Spinal cord (tissue), 10 donors: ENCODE results near the gene GNRH2. TPM values are rescaled to one million over a fixed set of nuclear protein-coding genes. Genes with fewer than 3 reads are reported as not detected.

Experiments used
- DNase-seq, 6 donors: peaks; one replicate each; pipeline versions ENCODE4 v3.0.0 to v3.0.0-alpha.2; 2013 to 2015; ENCODE audit warnings: low spot score in 6 of 6, low read depth in 4 of 6
- H3K27ac ChIP-seq: one replicate; pipeline ENCODE4 v1.5.1; 2013; ENCODE audit warnings: low read depth, low read length, control low read depth
- H3K27me3 ChIP-seq: one replicate; pipeline ENCODE4 v1.6.1; 2013; ENCODE audit warnings: low read length; ENCODE audit not compliant: control insufficient read depth, insufficient read depth
- H3K36me3 ChIP-seq: one replicate; pipeline ENCODE4 v1.6.1; 2013; ENCODE audit warnings: low read length; ENCODE audit not compliant: control insufficient read depth, insufficient read depth
- H3K4me1 ChIP-seq: one replicate; pipeline ENCODE4 v1.6.1; 2013; ENCODE audit warnings: low read length; ENCODE audit not compliant: control insufficient read depth, insufficient read depth
- H3K4me3 ChIP-seq: one replicate; pipeline ENCODE4 v1.5.1; 2013; ENCODE audit warnings: low read depth, low read length, control low read depth
- H3K9me3 ChIP-seq: one replicate; pipeline ENCODE4 v1.6.1; 2013; ENCODE audit warnings: low read length; ENCODE audit not compliant: control insufficient read depth, insufficient read depth
- WGBS: methylation state at CpG from one replicate; pipeline ENCODE4 v1.1.5; 2013; ENCODE audit warnings: missing lambda C conversion rate; ENCODE audit not compliant: insufficient coverage; 5-methylcytosine and 5-hydroxymethylcytosine counted together
- long read RNA-seq, 4 donors: transcript quantifications; one replicate each; lab custom pipeline, GENCODE V29; 2026
- polyA plus RNA-seq, 2 donors: library from polyadenylated mRNA; unstranded; fragments of 120-200 nt; gene quantifications; one replicate each; pipeline ENCODE4 v1.2.1, GENCODE V29; 2013; ENCODE audit not compliant: insufficient read length in 2 of 2
- total RNA-seq, 2 donors: library from RNA; depleted of rRNA in 1 of 2; stranded (reverse); fragments of 120-200 nt in 1 of 2; fragments of >200 nt in 1 of 2; gene quantifications; one replicate each; pipeline versions ENCODE4 v1.2.3 to v1.2.4, GENCODE V29; 2013 to 2014
- donor health status: healthy.

The GNRH2 gene, protein sequence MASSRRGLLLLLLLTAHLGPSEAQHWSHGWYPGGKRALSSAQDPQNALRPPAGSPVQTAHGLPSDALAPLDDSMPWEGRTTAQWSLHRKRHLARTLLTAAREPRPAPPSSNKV
- total RNA-seq (under 1 TPM in 1 of 2 donors, not detected in 1; 0.44 TPM), polyA plus RNA-seq (1 to 10 TPM in 1 of 2 donors, under 1 TPM in 1; 0.68 to 1.8 TPM)
- long read RNA-seq, donor 1: 0 reads
- long read RNA-seq, donor 2, partial matches to known transcripts: 0 of 1 reads
- long read RNA-seq, donor 2, other reads (novel, unspliced or antisense): 0 of 1 reads
- long read RNA-seq, donor 3: 0 reads
- long read RNA-seq, donor 4: 0 reads

DNA sequence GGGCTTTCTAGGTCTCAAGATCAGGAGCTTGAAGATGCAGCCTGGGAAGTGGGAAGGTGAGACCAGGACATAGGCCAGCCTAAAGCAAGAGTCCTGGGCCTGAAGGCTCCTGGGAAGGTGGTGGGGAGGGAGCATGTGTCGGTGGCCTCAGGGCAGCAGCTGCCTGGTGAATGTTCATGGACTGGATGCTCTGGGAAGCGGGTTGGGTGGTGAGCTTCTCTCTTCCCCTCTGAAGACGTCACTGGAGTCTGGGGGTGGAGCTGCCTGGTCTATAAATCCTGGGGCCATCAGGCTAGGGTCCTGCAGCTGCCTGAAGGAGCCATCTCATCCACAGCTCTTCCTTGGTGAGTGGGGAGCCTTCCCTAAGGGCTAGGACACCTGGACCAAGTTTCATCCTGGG is at the start of gene GNRH2:
GNRH2 (plus strand) TSS at position 301 of the 400 bp plus-strand sequence. CDS start 793 bp downstream, outside the sequence.
- 90% methylated on average over 2 of the region's 3 CpGs for WGBS
- H3K27me3 ChIP-seq: no peaks in the 10 kb centered on the region
- peaks cover 56% of the 10 kb centered on the region for H3K36me3 ChIP-seq
- no peak within 1 kb of the TSS for H3K4me3 ChIP-seq
- peak within 1 kb of the TSS; percentile 71 for H3K27ac ChIP-seq
- peaks cover 31% of the 10 kb centered on the region for H3K4me1 ChIP-seq
- DNase-seq: no peak
- no peaks in the 10 kb centered on the region for H3K9me3 ChIP-seq

DNA sequence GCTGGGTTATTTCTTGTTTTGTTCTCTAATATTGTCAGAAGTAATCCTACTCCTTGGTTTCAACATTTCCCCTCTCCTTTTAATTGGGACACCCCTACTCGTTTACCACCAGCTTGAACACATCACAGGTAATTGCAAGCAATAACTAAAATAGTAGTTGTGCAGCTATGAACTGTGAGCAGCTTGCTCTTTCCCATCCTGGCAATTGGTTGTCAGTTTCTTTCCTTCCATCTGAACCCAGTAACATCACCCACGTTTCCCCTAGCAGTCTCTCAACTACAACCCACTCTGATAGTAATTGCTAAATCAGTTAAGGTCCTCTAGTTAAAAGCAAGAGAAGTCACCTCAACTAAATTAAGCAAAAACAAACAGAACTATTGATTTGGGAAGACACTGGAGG is 47.6 kb upstream of the GNRH2 start:
- no CpG with 5 or more reads among the region's 2 CpGs for WGBS
- H3K9me3 ChIP-seq: no peaks in the 10 kb centered on the region
- DNase-seq: no peak
- H3K4me1 ChIP-seq: no peaks in the 10 kb centered on the region
- H3K4me3 ChIP-seq: no peak overlapping the region
- peaks cover 38% of the 10 kb centered on the region for H3K36me3 ChIP-seq
- H3K27me3 ChIP-seq: no peaks in the 10 kb centered on the region
- no peak overlapping the region for H3K27ac ChIP-seq

DNA sequence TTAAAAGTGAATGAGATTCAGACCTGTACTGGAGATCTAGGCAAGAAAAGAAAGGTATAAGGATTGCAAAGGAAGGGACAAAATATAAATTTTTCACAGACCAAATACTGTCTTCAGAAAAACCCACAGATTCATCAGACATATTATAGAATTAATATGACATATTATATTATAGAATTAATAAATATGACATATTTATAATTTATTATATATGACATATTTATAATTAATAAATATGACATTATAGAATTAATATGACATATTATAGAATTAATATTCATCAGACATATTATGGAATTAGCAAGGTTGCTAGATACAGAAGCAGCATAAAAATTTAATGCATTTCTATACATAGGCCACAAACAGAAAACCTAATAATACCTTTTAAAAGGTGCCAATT is 44.7 kb upstream of the GNRH2 start:
- Histone ChIP-seq H3K27me3 (no peaks in the 10 kb centered on the region), H3K27ac (no peak overlapping the region), H3K36me3 (peaks cover 23% of the 10 kb centered on the region), H3K9me3 (no peaks in the 10 kb centered on the region), H3K4me1 (no peaks in the 10 kb centered on the region), H3K4me3 (no peak overlapping the region)
- no peak for DNase-seq

- WGBS: 59% methylated on average over 4 of the region's 7 CpGs
- Histone ChIP-seq H3K4me1 (no peaks in the 10 kb centered on the region), H3K27ac (no peak overlapping the region), H3K9me3 (no peaks in the 10 kb centered on the region), H3K36me3 (peaks cover 20% of the 10 kb centered on the region), H3K4me3 (no peak overlapping the region), H3K27me3 (no peaks in the 10 kb centered on the region)
- DNase-seq: peak; percentile 32 to 89 (median 56)
These were observed 42.4 kb upstream of the GNRH2 start for GRCh38 chr20:3000852-3001523.

DNA sequence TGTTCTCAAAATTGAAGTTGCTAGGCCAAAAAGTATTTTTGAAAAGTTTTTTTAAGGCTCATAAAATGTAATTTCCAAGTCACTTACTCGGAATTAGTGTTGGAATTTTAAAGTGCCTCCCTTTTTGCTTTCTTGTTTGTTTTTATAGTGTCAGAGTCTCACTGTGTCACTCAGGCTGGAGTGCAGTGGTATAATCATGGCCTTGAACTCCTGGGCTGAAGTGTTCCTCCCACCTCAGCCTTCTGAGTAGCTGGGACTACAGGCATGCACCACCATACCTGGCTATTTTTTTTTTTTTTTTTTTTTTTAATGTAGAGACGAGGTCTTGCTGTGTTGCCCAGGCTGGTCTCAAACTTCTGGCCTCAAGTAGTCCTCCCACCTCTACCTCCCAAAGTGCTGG is 40.0 kb upstream of the GNRH2 start:
- no peak for DNase-seq
- Histone ChIP-seq H3K27ac (no peak overlapping the region), H3K4me1 (no peaks in the 10 kb centered on the region), H3K36me3 (peaks cover 23% of the 10 kb centered on the region), H3K9me3 (no peaks in the 10 kb centered on the region), H3K4me3 (no peak overlapping the region), H3K27me3 (no peaks in the 10 kb centered on the region)
- no CpG with 5 or more reads among the region's 2 CpGs for WGBS

GRCh38 chr20:3010985-3011723 is 32.3 kb upstream of the GNRH2 start:
- H3K4me1 ChIP-seq: no peaks in the 10 kb centered on the region
- DNase-seq: no peak
- no peak overlapping the region for H3K4me3 ChIP-seq
- 100% methylated on average over 1 of the region's 1 CpG for WGBS
- no peak overlapping the region for H3K27ac ChIP-seq
- no peaks in the 10 kb centered on the region for H3K9me3 ChIP-seq
- H3K36me3 ChIP-seq: peaks cover 47% of the 10 kb centered on the region
- H3K27me3 ChIP-seq: no peaks in the 10 kb centered on the region

GRCh38 chr20:3011752-3012151 is 31.7 kb upstream of the GNRH2 start:
- H3K9me3 ChIP-seq: no peaks in the 10 kb centered on the region
- H3K36me3 ChIP-seq: peaks cover 44% of the 10 kb centered on the region
- 100% methylated on average over 3 of the region's 3 CpGs for WGBS
- no peak overlapping the region for H3K27ac ChIP-seq
- no peaks in the 10 kb centered on the region for H3K4me1 ChIP-seq
- H3K4me3 ChIP-seq: no peak overlapping the region
- DNase-seq: peak in 1 of 6 donors; percentile 8
- H3K27me3 ChIP-seq: no peaks in the 10 kb centered on the region

DNA sequence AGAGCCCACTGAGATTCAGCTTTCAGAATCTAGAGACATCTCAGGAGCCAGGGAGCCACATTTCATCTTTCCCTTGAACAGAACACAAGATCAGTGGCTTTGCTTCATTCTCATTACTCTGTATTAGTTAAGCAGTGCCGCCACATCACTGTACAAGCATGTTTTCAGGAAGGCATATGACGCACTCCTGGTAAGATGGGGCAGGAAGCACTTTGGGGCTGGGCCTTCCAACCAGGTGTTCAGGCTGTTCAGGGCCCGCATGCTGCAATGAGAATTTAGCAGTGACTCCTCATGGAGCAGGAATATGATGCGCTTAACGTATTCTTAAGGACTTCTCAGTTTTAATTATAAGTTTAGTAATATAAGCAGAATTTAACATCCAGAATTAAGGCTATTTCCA is 29.7 kb upstream of the GNRH2 start:
- no peak overlapping the region for H3K4me3 ChIP-seq
- DNase-seq: no peak
- H3K4me1 ChIP-seq: no peaks in the 10 kb centered on the region
- H3K27ac ChIP-seq: no peak overlapping the region
- H3K9me3 ChIP-seq: no peaks in the 10 kb centered on the region
- H3K36me3 ChIP-seq: peaks cover 44% of the 10 kb centered on the region
- no peaks in the 10 kb centered on the region for H3K27me3 ChIP-seq
- WGBS: 100% methylated on average over 2 of the region's 5 CpGs

- Histone ChIP-seq H3K9me3 (no peaks in the 10 kb centered on the region), H3K27ac (no peak overlapping the region), H3K4me1 (no peaks in the 10 kb centered on the region), H3K27me3 (no peaks in the 10 kb centered on the region), H3K4me3 (no peak overlapping the region), H3K36me3 (peaks cover 40% of the 10 kb centered on the region)
- DNase-seq: no peak
- 93% methylated on average over 7 of the region's 7 CpGs for WGBS
These were observed 29.2 kb upstream of the GNRH2 start for GRCh38 chr20:3014179-3014578.
